Activated B cell treated with CpG ODN at 0.5 μM for 24 hours (primary cell): Measurements from ENCODE around the gene EEF1AKMT4. TPM values are rescaled to one million over a fixed set of nuclear protein-coding genes. Genes with fewer than 3 reads are reported as not detected.

Source experiments
- ATAC-seq: fragments of 200-7000 bp; cut with Tn5 transposase; one replicate; pipeline ENCODE4 v1.10.0; 2021; ENCODE audit warnings: low read depth, mild to moderate bottlenecking, moderate library complexity
- CTCF ChIA-PET: fragments of 350-600 bp; sonication (Branson Sonifier 250); formaldehyde crosslinking; loops from one replicate; lab custom pipeline; 2021; ENCODE audit warnings: antibody characterized with exemption; lab: Charles Lee
- POLR2A ChIA-PET: fragments of 350-600 bp; sonication (Branson Sonifier 250); formaldehyde crosslinking; loops from one replicate; lab custom pipeline; 2021; ENCODE audit warnings: antibody characterized with exemption; lab: Charles Lee
- DNase-seq: peaks from one replicate; pipeline ENCODE4 v3.0.0; 2022
- H3K27ac Mint-ChIP-seq: one replicate; pipeline ENCODE4 v1.8.0; 2020; ENCODE audit warnings: mixed read lengths
- H3K27me3 Mint-ChIP-seq: one replicate; pipeline ENCODE4 v1.8.0; 2021; ENCODE audit warnings: mixed read lengths
- H3K36me3 Mint-ChIP-seq: one replicate; pipeline ENCODE4 v1.8.0; 2021; ENCODE audit warnings: low read depth, mixed read lengths
- H3K4me1 Mint-ChIP-seq: one replicate; pipeline ENCODE4 v1.8.0; 2021; ENCODE audit warnings: mixed read lengths
- H3K4me3 Mint-ChIP-seq: one replicate; pipeline ENCODE4 v1.8.0; 2020; ENCODE audit warnings: mild to moderate bottlenecking, mixed read lengths
- H3K9me3 Mint-ChIP-seq: one replicate; pipeline ENCODE4 v1.8.0; 2020; ENCODE audit warnings: mixed read lengths
- CTCF ChIP-seq: fragments of 200-600 bp; IDR thresholded peaks from one replicate; pipeline ENCODE4 v1.8.0; 2022; ENCODE audit warnings: antibody characterized with exemption, mild to moderate bottlenecking
- intact Hi-C: fragments of 100-400 bp; cut with micrococcal nuclease; formaldehyde crosslinking; loops from one replicate; pipeline ENCODE4 v1.15.1; 2024
- total RNA-seq: library from RNA; stranded (reverse); gene quantifications from 2 replicates; pipeline ENCODE4 v1.2.3, GENCODE V29; 2022

EEF1AKMT4 gene
- total RNA-seq, 1 donor from 2014 or later = 2.9 TPM

GRCh38 chr3:184230603-184231528, 18.6 kb upstream of the EEF1AKMT4 start:
- peak overlapping the region; percentile 81 for H3K4me3 Mint-ChIP-seq
- DNase-seq = no peak
- H3K27ac Mint-ChIP-seq = no peak overlapping the region
- peaks cover 15% of the 10 kb centered on the region for H3K4me1 Mint-ChIP-seq
- intact Hi-C loops = no loop called here
- no peaks in the 10 kb centered on the region for H3K36me3 Mint-ChIP-seq
- TF ChIP-seq CTCF = no peak
- POLR2A ChIA-PET = no interaction called here
- no peaks in the 10 kb centered on the region for H3K9me3 Mint-ChIP-seq
- no peak for ATAC-seq
- CTCF ChIA-PET = interaction anchor here (1.1 kb wide), 1 partner anchor 19 kb away, joined by 4 read pairs; the partner anchor contains the start of gene EEF1AKMT4
- peaks cover 42% of the 10 kb centered on the region for H3K27me3 Mint-ChIP-seq

- ATAC-seq (no peak), DNase-seq (no peak)
- Mint-ChIP-seq H3K4me1 (peaks cover 15% of the 10 kb centered on the region), H3K9me3 (no peaks in the 10 kb centered on the region), H3K27me3 (peaks cover 37% of the 10 kb centered on the region), H3K27ac (no peak overlapping the region), H3K4me3 (peak overlapping the region; percentile 81), H3K36me3 (no peaks in the 10 kb centered on the region)
- CTCF ChIA-PET = interaction anchor here (1.1 kb wide), 1 partner anchor 18 kb away, joined by 4 read pairs; the partner anchor contains the start of gene EEF1AKMT4
- POLR2A ChIA-PET = no interaction called here
- intact Hi-C loops = no loop called here
- no peak for TF ChIP-seq CTCF
Measured at GRCh38 chr3:184231671-184232070, 17.8 kb upstream of the EEF1AKMT4 start.

GRCh38 chr3:184233127-184233843, 16.2 kb upstream of the EEF1AKMT4 start:
- ATAC-seq (no peak), DNase-seq (no peak)
- Mint-ChIP-seq H3K9me3 (no peaks in the 10 kb centered on the region), H3K27ac (no peak overlapping the region), H3K4me3 (no peak overlapping the region), H3K36me3 (no peaks in the 10 kb centered on the region), H3K27me3 (peaks cover 32% of the 10 kb centered on the region), H3K4me1 (peaks cover 15% of the 10 kb centered on the region)
- no peak for TF ChIP-seq CTCF
- intact Hi-C loops = no loop called here
- POLR2A ChIA-PET = no interaction called here
- CTCF ChIA-PET = no interaction called here

- POLR2A ChIA-PET = no interaction called here
- intact Hi-C loops = no loop called here
- CTCF ChIA-PET = no interaction called here
- DNase-seq = no peak
- Mint-ChIP-seq H3K9me3 (no peaks in the 10 kb centered on the region), H3K27ac (no peak overlapping the region), H3K36me3 (no peaks in the 10 kb centered on the region), H3K27me3 (peaks cover 26% of the 10 kb centered on the region), H3K4me3 (no peak overlapping the region), H3K4me1 (peaks cover 10% of the 10 kb centered on the region)
- no peak for ATAC-seq
- no peak for TF ChIP-seq CTCF
Measured at GRCh38 chr3:184234224-184234623, 15.2 kb upstream of the EEF1AKMT4 start.
